HG02798 (cell line): ENCODE measurements around the gene NEK5.

ENCODE experiments used
- ATAC-seq: cut with Tn5 transposase; IDR thresholded peaks from one replicate; pipeline ENCODE4 v1.9.1; 2021; ENCODE audit warnings: mild to moderate bottlenecking; ENCODE audit not compliant: unreplicated experiment, poor library complexity

Gene NEK5

DNA sequence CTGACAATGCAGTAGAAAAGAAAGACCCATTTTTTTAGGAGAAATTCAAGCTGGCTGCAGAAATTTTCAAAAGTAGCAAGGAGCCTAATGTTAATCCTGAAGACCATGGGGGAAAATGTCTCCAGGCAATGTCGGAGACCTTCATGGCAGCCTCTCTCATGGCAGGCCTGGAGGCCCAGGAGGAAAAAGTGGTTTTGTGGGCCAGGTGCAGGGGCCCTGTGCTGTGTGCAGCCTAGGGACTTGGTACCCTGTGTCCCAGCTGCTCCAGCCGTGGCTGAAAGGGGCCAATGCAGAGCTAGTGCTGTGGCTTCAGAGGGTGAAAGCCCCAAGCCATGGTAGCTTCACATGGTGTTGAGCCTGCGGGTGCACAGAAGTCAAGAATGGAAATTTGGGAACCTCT is 112.6 kb downstream of the NEK5 start:
- ATAC-seq: no peak

DNA sequence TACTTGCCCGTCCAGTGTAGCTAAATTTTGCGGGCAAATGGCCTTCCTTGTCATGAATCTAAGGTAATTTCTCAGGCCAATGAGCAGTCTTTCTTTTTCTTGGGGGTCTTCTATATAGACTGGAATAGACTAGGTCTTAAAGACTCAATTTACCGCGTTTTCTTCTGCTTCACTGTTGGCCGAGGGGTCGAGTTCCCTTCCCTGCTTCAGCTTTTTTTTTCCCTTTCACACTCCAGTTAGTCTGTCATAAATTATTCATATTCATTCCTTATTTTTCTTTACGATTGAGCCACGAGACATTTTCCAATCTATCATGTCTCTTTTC is 116.4 kb downstream of the NEK5 start:
- ATAC-seq: no peak

DNA sequence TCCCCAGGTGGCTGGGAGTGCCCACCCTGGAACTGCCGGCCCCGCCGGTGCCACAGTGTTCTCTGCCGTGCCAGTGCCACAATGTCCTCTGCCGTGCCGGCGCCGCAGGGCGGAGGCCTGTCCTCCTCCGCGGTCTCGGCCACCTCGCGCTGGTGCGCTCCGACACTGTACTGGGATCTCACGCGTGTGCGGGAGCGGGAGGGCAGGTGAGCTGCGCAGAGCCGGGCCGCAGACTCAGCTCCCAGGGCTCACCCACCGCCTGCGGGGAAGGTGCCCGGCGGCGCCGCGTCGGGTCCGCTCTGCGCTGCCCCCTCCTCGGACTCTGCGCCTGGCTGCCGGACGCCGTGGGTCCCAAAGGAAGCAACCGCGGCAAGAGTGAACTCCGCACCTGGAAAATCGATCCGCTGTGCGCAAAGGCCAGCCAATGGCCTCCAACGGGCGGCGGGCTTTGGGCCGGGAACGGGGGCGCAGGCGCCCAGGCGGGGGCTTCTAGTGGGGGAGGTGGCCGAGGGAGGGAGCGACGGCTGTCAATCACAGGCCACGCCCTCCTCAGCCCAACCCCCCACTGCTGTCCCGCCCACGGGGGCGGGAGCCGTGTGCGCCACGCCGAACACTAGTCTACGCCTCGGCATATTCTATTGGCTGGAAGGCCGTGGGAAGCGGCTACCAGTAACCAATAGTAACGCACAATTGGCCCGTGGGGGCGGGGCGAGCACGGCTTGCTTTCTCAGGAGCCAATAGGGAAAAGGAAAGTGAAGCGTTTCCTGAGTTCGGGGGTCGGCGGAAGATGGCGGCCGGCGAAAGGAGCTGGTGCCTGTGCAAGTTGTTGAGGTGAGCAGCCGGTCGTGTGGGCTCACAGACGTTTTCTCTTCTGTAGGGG is 117.0 kb downstream of the NEK5 start, which contains the start of gene ALG11:
Gene ALG11, plus strand, starts transcription at position 767 of the 880 bp plus-strand sequence. Its CDS starts 21 bp downstream, at position 788.
- ATAC-seq: peak; percentile 100

DNA sequence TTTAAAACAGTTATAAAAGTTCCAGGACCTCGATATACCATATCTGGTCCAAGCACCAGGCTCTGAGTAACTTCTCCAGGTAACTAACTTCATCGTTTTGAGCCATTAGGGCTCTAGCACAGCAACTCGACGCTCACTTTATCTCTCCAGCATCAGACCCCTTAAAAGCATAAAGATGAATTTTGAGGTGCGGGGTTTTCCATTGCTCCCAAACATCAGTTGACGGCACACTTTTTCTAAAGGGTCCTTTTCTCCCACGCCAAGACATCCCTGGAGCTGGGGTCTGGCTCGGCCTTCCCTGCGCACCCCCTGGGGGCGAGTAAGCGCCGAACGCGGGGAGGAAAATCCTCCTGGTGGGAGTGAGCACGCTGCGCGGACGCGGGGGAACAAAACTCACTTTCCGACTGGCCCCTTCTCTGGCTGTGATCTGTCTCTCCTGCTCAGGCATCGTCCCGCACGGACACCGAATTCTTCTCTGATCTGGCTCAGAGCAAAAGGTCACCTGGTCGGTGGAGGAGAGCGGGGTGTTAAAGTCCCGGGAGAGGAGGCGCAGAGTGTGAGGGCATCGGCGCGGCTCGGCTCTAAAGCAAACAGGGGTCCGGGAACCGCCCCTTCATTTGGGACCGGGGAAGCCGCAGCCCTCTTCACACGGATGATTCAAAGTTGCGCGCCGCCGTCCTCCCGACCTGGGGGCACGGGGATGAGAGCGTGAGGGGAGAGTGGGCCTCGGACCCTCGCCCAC is 117.8 kb downstream of the NEK5 start, which contains the start of gene ATP7B:
Gene ATP7B, minus strand, starts transcription at position 561 of the 742 bp plus-strand sequence. Its CDS starts 113 bp downstream, at position 448.
- ATAC-seq: no peak

DNA sequence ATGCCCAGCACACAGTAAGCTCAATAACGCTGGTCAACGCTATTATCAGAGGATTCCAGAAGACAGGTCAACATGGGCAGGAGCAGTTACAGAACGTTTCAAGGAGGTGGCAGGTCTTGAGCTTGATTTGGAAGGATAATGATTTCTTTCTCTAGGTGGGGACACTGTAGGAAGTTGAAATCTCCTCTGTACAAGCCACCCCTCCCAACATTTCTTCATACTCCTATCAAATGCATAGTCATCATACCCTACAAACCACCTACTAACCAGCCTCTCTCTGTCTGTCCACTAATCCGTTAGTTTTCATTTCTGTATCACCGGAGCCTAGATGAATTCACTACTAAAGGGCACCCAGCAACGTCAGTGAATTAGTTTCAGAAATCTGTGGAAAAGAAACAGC is 118.9 kb downstream of the NEK5 start:
- no peak for ATAC-seq

DNA sequence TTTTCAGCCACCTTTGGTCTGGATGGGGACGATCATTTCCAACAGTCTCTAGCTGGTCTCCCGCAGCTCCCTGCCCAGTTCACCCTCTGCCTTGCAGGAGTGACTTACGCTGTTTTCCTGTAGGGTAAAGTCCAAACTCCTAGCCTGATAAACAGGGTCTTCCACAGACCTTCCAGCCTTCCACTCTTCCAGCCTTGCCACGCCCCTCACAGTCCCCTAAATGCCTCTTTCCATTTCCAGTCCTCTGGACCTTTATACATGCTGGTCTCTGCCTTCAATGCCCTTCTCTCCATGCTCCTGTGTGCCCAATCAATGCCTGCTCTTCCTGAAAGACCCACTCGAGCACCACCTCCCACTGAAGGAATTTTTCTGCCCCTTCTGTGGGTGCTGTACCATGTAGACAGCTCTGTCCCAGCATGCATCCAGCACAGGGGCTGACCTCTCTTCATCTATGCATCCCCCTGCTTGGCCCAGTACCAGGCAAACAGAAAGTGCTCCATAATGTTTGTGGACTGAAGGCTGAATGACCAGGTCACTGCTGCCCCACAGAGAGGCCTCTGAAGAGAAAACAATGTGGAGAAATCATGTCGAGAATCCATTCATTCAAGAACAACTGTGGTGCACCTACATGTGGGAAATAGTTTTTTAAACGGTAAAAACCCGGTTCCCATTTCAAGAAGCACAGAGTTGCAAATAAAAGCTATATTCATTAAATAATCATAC is 122.2 kb downstream of the NEK5 start:
- no peak for ATAC-seq

DNA sequence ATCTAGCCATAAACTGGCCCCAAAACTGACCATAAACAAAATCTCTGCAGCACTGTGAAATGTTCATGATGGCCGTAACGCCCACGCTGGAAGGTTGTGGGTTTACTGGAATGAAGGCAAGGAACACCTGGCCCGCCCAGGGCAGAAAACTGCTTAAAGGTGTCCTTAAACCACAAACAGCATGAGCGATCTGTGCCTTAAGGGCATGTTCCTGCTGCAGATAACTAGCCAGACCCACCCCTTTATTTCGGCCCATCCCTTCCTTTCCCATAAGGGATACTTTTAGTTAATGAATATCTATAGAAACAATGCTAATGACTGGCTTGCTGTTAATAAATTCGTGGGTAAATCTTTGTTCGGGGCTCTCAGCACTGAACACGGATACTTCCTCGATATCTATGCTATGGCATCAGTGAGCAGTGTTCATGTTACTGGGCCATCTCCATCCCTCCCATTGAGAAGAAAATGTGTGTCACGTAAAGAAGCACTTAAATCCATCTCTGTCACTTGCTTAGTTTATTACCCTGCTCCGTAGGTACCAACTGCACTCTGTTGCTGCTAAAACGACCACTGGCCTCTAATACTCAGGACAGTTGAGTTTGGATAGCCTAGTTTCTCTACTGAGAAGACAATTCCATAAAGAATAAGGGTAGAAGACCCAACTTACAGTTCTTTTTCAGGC is 122.9 kb downstream of the NEK5 start:
- no peak for ATAC-seq

DNA sequence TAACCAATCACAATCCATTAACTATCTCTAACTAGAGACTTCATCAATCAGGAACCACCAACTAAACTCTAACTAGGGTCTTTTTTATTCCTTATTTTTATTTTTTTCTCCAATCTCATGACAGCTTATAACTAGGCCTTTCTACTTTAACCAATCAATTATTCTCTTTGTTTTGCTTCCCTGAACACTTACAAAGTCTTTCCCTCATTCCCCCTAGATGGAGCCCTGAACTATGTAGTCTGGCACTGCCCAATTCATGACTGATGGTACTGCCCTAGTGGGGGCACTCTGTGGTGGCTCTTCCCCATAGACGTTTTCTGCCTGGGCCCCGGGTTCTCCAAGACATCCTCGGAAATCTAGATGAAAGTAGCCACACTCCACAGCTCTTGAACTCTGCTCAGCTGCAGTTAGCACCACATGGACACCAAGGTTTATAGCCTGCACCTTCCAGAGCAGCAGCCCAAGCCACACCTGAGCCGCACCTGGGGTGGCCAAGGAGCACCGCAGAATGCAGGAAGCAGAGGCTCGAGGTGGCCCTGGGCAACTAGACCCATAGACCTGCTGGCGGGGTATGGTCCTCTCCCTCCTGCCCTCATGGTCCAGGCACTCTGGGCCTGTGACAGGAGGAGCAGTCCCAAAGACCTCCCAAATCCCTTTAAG is 124.2 kb downstream of the NEK5 start:
- ATAC-seq: no peak

DNA sequence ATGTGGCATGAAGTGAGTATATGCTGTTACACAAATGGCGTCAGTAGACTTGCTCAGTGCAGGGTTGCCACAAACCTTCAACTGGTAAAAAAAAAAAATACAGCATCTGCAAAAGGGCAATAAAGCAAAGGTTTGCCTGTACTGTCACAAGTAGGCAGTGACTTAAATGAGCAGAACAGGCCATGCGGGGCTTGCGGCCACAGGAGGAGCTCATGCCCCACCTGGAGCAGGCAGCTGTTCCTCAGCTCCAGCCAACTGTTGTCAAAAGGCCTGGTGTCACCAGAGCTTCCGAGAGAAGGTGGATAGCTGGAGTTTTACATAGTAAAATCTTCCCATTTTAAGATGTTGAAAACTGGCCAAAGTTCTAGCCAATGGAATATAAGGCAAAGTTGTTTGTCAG is 125.3 kb downstream of the NEK5 start:
- no peak for ATAC-seq

DNA sequence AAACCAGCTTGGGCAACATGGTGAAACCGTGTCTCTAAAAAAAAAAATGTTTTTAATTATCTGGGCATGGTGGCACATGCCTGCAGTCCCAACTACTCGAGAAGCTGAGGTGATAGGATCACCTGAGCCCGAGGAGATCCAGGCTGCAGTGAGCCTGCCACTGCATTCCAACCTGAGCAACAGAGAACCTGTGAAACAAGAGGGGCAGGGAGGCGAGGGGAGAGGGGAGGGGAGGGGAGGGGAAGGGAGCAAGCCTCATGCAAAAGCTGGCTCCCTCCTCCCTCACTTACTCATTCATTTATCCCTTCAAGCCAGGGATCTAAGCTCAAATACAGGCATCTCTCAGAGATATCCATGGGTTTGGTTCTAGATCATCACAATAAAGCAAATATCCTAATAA is 126.5 kb downstream of the NEK5 start:
- no peak for ATAC-seq

DNA sequence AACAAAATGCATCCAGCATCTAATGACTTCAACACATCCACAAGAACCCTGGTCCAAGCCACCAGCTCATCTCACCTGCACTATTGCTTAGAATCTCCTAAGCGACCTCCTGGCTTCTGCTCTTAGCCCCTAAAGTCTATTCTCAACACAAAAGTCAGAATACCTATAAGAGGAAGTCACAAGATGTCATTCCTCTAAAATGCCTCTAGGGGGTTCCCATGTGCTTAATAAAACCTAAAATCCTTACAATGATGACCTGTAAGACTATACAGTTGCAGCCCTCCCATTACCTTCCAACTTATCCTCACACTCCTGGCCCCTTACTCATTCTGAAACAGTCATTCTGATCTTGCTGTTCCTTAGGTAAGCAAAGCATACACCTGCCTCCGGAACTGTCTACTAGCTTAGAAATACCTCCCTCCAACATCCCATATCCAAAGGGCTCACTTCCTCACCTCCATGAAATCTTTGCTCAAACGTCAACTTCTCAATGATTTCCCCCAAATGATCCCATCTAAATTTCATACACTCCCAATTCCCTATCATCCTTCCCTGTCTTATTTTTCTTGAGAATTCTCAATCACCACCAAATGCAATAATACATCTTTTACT is 127.6 kb downstream of the NEK5 start:
- peak; percentile 84 for ATAC-seq

DNA sequence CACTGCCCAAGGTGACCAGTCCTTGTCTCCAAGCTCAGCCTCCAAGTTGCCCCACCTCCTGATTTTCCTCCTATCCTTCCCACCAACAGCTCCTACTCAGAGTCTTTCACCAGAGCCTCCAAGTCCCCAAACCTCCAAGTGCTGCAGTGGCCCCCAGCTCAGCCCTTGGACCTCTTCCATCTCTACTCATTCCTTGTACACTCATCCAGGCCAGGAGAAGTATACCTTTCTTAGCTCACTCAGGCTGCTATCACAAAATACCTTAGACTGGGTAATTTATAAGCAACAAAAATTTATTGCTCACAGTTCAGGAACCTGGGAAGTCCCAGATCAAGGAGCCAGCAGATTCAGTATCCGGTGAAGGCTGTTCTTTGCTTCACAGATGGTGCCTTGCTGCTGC is 129.0 kb downstream of the NEK5 start:
- ATAC-seq: no peak

DNA sequence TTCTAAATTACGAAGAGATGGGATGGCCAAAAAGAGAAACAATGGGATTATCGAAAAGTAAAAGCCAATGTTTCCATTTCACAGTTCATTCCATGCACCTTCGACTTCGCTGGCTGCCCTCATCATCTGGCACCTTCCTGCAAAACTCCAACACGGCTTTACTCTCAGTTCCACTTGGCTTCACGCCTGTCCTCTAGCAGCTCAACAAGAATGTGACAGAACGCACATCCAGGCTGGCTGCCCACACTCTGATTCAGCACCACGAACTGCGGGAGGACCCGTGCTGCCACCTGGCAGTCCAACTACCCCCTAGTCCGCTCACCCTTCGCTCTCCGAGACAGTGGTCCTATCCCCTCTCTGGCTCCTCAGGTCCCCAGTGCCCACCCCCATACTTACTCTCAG is 129.4 kb downstream of the NEK5 start:
- ATAC-seq: no peak

DNA sequence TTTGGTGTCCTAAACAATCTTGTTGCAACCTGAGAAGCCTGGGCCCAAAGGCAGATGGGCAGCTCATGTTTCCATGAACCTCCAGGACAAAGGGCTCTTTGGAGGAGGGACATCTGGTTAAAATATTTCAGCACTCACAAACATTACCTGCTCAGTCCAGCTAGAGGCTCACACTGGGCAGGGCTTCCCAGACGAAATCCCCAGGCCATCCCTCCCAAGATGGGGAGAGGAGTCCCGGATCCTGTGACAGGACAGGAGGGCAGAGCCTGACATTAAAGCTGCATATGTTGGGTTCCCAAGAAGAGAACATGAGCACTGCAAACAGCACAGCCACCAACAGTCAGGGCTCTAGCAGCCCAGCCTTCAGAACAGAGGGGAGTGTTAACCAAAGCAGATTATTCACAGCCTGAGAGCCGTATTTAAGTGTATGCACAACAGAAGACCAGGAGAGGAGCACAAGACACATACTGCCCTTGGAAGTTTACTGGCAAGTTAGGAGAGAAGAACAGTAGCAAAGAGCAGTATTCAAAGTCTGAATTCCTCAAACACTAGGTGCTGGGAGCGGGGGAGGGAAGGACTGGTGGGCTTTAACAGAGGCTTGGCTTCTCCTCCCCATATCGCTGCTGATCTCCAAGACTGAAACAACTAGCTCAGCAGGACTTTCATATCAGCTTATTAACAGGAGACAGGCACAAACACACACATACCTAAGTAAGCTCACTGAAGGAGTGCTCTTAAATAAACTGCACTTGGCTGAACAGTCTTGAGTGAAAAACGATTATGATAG is 130.0 kb downstream of the NEK5 start:
- ATAC-seq: no peak

DNA sequence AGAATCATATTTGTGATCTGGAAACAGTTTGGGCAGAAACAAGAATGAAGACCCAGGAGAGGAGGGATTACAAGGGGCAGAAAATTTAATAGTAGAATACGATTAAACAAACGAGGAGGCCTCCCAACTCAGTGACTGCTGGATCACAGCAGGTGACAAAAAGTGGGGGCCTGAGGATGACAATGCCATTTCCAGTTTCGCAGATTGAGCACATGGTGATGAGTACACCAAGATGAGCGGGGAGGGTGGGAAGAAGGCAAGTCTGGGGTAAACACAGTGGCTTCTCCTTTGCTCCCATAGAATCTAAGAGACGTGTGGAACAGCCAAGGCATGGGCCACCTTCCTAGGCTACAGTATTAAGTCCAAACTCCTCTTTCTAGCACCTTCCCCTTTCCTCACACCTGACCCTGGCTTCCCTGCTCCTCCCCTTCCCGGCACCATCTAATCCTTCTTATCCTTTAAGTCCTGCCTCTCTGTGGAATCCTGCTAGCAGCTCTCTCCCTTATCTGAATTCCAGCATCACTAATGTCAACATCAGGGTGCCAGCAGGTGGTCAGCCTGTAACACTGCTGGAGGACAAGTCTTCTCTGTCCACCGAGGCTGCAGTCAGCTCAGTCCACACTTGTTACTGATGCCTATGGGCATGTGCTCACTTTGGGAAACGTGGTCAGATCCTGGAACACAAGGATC is 131.1 kb downstream of the NEK5 start:
- ATAC-seq: no peak

DNA sequence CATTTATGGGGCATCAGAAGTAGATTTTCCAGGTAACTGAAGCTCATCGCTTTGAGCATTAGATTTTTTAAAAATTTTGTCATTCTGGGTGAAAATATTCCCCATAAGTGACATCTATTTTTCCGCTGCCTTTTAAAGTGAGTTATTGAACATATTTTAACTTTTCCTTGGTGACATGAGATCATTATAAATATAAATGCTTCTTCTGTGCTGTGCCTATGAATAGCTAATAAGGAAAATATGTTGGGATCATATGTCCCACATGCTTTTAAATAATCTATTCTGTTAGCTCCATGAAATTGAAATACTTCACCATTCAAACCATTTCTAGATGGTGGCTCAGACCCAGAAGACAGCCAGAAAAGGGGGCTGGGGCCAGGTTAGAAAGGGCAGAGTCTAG is 131.7 kb downstream of the NEK5 start:
- ATAC-seq: no peak

DNA sequence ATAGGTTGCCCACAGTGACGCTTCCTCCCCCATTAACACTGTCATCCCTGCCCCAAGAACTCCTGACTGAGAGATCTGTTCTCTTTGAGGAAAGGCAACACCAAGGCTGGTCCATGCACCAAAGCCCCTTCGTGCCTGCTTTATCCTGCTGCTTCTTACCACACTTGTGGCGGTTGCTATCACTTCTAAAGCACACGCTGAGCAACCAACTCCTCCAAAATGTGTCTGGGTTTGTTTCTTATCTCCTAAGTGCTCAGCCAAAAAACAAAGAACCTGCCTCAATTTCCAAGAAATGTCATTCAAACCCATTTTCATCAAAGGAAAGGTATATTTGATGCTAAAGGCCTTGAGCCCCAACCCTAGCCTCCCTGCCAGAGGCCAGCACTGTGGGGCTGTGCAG is 132.2 kb downstream of the NEK5 start:
- ATAC-seq: no peak
